ENCODE data around the gene LGALS12.
"Not testable (repeated sequence)": the region's sequence is repeated elsewhere in the genome, so short reads cannot be mapped to it uniquely, and the experiment has no call there.

LGALS12 gene

DNA sequence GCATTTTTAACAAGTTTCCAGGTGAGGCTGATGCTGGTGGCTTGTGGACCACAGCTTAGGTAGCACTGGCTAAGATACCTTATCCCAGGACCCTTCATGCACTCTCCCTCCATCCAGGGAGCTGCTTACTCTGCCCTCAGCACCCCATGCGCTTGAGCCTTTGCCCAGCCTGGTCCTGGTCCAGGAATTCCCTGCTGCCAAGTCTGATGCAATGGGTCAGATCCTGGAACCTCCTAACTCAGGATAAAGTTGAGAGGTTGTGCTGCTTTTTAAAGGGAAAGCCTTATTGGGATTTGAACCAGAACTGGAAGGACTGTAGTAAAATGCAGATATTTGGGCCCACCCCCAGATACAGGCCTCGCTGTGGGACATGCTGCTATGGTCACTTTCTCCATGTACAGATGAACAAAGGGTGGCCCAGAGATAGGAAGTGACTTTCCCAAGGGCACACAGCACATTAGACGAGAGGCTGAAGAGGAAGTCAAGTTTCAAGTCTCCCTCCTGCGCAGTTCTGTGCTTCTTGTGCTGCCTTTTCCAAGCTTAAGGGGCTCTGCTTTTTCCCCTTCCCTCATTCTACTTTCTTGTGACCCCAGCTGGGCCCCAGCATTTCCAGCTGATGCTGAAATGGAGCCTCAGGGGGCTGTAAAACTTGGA, 824 bp upstream of the LGALS12 start:
- DNase-seq (ENCODE audit: low read depth in 2 of 2), result no peak

DNA sequence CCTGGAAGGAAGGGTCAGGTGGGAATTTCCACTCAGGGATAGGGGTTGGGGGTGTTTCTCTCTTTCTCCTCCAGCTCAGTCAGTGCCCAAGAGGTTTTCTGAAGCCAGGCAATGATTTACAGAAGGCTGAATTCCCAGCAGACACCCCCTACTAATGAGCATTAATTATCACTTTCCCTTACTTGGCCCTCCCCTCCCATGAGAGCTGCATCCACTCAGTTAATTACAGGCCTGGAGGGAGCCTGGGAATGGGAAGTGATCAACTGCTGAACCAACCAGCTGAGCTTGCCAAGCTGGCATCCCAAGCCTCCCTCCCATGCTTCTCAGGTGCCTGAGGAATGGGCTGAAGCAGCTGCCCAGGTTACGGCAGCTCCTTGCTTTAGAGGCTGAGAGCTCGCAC, 992 bp downstream of the LGALS12 start:
- no peak for DNase-seq (ENCODE audit: low read depth in 2 of 2)

DNA sequence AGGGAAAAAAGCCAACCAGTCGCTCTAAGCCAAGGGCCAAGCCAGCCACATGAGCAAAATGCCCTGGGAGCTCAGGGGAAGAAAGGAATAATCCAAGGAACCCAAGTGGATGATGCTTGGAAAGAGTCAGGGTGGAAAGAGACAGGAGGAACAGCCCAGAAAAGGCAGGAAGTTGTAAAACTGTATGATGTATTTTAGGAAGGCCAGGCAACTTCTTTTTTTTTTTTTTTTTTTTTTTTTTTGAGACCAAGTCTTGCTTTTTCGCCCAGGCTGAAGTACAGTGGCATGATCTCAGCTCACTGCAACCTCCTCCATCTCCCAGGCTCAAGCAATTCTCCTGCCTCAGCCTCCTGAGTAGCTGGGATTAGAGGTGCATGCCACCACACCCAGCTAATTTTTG, 1.6 kb downstream of the LGALS12 start:
- no peak for DNase-seq (ENCODE audit: low read depth in 2 of 2)

DNA sequence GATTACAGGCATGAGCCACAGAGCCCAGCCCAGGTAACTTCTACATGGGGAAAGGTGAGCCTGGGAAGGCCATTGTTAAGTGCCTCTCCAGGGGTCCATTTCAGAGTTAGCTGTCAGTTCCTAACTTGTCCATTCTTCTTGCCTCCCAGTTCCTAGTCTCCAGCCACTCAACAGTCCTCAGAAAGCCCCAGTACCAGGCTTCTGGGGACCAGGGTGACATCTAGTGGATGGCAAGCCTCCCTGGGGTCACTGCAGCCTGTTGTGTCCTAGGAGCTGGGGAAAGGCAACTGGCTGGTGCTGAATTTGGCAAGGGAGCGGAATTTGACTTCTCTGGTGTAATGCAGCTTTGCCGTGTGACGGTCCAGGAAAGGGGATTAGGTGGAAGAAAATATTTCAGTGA, 2.1 kb downstream of the LGALS12 start:
- DNase-seq (ENCODE audit: low read depth in 2 of 2), result no peak

DNA sequence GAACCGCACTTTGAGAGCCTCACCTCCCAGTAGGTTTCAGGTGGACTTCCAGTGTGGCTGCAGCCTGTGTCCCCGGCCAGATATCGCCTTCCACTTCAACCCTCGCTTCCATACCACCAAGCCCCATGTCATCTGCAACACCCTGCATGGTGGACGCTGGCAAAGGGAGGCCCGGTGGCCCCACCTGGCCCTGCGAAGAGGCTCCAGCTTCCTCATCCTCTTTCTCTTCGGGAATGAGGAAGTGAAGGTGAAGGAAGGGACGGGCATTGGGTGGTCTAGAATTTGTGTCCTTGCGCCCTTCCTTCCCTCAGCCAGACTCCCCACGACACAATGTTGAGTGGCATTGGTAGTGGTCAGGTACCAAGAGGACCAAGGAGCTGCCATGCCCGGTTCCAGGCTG, 2.9 kb downstream of the LGALS12 start:
- no peak for DNase-seq (ENCODE audit: low read depth in 2 of 2)

DNA sequence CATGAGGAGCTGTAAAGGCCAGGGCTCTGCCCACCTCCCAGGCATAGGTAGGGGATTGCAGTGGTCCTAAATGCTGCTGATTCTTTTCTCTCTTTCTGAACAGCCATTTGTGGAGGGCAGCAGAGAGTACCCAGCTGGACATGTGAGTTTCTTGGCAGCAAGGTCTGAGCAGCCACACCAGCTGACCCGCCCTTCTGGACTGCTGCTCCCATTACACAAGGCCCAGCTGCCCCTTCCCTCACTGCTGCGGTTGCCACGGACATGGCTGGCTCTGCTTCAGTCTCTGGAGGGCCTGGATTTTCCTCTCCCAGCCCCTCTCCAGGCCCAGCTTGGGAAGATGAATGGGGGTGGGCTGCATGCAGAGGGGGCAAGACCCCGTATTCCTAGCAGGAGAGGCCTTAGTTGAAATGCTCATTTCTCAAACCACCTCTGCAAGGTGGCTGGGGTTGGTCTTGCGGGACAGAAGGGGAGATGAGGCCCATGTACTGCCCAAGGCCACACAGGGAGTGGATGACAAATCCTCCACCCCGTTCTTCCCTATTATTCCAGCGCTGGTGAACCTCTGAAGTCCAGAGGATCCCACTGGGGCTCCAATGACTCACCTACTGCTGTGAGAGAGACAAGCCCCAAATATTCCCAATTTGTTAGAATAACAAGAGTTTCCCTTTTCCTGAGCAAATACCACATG, 4.6 kb downstream of the LGALS12 start:
- DNase-seq (ENCODE audit: low read depth in 2 of 2), result no peak

DNA sequence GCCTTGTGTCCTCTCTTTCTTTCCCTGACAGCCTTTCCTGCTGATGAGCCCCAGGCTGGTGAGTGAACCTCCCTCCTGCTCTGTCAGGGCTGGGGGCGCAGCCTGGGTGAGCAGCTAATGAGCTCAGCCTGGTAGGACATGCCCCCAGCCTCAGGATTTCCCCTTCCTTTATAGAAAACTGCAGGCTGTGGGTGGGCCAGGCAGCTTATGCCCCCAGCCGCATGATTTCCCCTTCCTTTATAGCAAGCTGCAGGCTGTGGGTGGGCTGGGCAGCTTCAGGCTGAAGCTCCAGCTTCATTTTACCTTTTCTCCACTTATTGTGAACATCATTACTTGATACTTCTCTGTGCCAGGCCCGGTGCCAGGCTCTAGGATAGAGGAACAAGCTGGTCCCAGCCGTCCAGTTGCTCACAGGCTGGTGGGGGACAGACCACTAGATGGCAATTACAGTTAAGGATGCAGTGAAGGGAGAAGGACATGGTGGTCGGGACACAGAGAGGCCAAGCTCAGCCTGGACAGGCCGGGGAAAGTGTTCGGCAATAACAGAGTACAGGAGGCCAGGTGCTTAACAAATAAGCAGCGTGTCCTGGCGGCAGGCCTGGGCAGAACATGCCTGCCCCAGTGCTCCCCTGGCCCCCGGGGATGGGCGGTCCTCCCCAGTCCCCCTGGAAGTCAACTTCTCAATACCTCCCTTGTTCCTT, 5.3 kb downstream of the LGALS12 start:
- DNase-seq (ENCODE audit: low read depth in 2 of 2), result no peak

DNA sequence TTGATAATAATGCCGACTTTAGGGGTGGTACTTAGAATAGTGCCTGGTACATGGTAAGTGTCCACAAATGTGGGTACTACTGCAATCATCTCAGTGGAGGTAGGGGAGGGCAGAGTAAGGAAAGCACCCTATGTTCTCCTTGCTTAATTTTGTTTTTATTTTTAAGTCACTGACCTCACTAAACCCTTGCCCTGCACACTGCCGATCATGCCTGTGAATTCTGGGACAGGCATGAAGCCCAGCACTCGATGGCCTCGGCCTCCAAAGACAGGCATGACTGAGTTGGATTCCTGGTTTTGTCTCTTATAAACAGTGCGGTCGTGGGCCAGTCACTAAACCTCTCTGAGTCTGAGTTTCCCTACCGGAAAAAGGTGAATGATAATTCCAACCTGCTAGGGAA, 6.9 kb downstream of the LGALS12 start:
- no peak for DNase-seq (ENCODE audit: low read depth in 2 of 2)

DNA sequence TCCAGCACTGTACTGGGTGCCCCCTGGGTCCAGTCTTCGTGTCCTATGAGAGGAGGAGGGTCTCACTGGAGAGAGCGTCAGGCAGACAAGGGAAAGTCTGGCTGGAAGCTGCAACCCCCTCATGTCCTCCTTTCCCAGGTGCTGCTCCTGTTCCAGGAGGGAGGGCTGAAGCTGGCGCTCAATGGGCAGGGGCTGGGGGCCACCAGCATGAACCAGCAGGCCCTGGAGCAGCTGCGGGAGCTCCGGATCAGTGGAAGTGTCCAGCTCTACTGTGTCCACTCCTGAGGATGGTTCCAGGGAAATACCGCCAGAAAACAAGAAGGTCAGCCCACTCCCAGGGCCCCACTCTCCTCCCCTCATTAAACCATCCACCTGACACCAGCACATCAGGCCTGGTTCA, 10.2 kb downstream of the LGALS12 start:
- DNase-seq (ENCODE audit: low read depth in 2 of 2), result no peak

DNA sequence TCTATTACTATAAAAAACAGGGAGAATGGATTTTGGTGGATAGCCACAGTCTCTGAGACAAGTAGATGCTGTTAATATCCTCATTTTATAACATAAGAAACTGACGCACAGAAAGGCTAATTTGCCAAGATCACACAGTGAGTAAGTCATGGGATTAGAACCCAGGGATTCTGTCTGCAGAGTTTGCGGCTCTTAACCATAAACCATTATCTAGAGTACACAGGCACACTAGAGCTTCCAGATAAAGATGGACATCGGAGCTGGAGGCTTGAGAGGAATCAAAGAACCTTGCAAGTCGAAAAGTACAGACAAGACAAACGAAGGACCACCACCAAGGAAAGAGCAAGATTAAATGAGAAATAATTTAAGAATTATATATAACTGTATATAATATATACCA, 11.3 kb downstream of the LGALS12 start:
- DNase-seq (ENCODE audit: low read depth in 2 of 2), result no peak

DNA sequence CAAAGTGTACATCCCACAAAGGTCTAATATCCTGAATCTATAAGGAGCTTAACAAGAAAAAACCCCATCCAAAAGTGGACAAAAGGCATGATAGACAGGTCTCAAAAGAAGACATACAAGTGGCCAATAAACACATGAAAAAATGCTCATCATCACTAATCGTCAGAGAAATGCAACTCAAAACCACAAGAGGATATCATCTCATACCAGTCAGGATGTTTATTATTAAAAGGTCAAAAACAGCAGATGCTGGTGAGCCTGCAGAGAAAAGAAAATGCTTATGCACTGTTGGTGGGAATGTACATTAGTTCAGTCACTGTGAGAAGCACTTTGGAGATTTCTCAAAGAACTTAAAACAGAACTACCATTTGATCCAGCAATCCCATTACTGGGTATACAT, 12.7 kb downstream of the LGALS12 start:
- no peak for DNase-seq (ENCODE audit: low read depth in 2 of 2)

DNA sequence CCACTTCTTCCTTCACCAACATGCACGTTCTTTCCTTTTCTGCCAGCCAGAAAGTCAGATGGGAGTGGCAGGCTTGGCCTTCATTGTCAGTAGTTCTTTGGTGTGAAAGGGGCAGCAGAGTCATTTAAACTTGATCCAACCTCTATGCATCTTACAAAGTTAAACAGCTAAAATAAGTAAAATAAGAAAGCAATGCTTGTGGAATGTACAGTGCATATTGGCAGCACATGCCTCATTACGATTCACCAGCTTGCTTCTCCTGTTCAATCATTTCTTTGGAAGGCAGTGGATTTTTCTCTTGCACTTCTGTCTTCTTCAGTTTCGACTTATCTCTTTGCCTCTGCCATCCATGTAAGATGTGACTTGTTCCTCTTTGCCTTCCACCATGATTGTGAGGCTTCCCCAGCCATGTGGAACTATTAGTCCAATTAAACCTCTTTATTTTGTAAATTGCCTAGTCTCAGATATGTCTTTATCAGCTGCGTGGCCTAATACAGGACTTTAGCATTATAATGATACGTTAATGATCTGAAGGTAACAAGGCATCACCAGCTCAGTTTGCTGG, 14.8 kb downstream of the LGALS12 start:
- no peak for DNase-seq (ENCODE audit: low read depth in 2 of 2)

DNA sequence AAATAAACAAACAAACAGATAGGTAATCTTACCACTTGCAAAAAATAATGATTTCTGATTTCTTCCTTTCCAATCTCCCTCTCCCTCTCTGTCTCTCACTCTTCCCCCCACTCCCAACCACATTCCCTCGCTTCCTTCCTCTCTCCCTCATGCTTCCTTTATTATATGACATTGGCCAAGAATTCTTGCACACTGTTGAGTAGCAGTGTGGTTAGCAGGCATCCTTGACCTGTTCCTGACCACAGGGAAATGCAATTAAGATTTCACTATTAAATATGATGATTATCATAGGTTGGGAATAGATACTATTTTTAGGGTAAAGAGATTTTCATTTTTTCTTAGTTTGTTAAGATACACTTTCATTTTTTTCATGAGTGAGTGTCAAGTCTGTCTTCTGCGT, 16.0 kb downstream of the LGALS12 start:
- no peak for DNase-seq (ENCODE audit: low read depth in 2 of 2)

DNA sequence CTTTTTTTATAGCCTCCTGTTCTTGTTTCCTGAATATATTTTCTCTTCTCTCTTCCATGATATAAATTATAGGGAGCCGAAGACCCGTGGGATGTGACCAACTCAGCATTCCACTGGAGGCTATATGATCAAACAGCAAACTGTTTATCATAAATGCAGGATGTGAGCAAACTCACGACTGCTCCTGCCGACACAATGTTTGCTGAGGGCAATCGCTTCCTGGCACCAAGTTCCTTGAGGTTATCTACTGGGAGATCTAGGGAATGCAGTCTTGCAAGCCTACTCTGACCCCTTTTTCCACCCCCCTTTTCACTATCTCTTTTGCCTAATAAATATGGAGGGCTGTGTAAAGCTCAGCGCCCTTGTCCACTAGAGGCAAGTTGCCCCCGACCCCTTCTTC, 17.3 kb downstream of the LGALS12 start:
- no peak for DNase-seq (ENCODE audit: low read depth in 2 of 2)

DNA sequence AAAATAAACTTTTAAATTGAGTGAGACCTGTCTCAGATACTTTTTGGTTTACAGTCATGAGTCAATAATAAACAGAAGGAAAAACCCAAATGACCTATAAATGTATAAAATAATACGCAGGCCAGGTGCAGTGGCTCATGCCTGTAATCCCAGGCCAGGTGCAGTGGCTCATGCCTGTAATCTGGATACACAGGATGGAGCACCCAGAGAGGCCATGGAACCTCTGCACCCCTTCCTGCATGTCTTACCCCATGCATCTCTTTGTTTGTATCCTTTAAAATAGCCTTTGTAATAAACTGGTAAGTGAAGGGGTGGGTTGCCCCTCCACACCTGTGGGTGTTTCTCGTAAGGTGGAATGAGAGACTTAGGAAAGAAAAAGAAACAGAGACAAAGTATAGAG, 21.8 kb downstream of the LGALS12 start:
- no peak for DNase-seq (ENCODE audit: low read depth in 2 of 2)

DNA sequence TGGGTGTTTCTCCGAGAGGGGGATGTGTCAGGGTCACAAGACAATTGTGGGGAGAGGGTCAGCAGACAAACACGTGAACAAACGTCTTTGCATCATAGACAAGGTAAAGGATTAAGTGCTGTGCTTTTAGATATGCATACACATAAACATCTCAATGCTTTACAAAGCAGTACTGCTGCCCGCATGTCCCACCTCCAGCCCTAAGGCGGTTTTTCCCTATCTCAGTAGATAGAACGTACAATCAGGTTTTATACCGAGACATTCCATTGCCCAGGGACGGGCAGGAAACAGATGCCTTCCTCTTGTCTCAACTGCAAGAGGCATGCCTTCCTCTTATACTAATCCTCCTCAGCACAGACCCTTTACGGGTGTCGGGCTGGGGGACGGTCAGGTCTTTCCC, 22.3 kb downstream of the LGALS12 start:
- not testable (repeated sequence) for DNase-seq (ENCODE audit: low read depth in 2 of 2)

DNA sequence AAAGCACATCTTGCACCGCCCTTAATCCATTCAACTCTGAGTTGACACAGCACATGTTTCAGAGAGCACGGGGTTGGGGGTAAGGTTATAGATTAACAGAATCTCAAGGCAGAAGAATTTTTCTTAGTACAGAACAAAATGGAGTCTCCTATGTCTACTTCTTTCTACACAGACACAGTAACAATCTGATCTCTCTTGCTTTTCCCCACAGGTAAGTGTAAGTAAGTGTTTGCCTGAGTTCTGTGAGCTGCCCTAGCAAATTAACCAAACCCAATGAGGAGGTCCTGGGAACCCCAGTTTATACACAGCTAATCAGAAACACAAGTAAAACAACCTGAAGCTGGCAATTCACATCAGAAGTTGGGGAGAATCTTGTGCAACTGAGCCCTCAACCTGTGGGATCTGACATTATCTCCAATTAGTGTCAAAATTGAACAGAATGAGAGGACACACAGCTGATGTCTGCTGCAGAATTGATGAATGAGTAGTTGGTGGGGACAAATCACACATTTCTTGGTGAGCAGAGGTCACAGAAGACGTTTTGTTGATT, 22.9 kb downstream of the LGALS12 start:
- DNase-seq (ENCODE audit: low read depth in 2 of 2), result not testable (repeated sequence)

DNA sequence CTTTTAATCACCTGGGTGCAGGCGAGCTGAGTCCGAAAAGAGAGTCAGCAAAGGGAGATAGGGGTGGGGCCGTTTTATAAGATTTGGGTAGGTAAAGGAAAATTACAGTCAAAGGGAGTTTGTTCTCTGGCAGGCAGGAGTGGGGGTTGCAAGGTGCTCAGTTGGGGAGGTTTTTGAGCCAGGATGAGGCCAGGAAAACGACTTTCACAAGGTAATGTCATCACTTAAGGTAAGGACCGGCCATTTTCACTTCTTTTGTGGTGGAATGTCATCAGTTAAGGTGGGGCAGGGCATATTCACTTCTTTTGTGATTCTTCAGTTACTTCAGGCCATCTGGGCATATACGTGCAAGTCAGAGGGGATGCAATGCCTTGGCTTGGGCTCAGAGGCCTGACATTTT, 23.5 kb downstream of the LGALS12 start:
- DNase-seq (ENCODE audit: low read depth in 2 of 2), result not testable (repeated sequence)

DNA sequence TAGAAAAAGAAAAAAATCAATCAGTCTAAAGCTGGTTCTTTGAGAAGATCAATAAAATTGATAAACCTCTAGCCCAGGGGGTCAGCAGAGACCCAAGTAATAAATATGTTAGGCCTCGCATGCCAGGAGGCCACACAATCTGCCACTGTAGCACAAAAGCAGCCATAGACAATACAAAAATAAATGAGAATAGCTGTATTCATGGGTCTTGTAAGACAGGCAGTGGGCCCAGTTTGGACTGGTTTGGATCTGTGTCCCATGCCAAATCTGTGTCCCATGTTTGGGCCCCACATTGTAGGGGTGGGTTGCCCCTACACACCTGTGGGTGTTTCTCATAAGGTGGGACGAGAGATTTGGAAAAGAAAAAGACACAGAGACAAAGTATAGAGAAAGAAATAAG, 24.1 kb downstream of the LGALS12 start:
- no peak for DNase-seq (ENCODE audit: low read depth in 2 of 2)

DNA sequence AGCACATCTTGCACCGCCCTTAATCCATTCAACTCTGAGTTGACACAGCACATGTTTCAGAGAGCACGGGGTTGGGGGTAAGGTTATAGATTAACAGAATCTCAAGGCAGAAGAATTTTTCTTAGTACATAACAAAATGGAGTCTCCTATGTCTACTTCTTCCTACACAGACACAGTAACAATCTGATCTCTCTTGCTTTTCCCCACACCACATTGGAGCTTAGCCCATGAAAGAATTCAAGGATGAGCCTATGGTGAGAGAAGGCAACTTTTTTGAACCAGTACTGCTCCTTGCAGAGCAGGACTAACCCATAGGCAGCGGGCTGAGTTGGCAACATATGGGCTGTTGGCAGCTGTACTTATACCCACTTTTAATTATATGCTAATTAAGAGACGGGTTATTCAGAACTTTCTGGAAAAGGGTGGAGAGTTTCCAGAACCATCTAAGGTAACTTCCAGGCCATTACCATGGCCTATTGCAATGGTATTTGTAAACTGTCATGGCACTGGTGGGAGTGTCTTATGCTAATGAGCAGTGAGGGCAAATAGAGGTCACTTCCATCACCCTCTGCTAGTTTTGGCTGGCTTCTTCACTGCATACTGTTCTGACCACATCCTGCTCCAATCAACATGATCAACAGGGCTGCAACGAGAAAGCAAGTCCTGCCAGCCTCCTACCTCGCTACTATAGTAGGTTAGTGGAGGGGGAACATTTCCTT, 25.3 kb downstream of the LGALS12 start:
- DNase-seq (ENCODE audit: low read depth in 2 of 2), result peak in 1 of 2 donors; percentile 32

DNA sequence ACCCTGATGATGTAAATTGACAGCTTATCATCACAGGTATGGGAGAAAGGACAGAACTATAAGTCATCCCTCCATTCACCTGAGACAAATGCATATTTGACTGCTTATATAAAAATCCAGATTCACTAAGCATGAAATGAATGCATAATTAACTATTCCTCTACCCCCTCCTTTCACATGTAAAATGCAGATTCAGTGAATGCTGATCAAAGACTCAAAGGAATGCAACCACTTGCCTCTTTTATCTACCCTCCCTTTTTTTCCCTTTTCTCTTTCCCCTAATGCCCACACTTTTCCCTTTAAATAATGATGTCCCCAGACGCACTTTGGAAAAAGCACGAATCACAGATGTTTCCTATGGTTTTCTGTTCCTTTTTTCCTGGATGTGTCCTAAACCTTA, 26.2 kb downstream of the LGALS12 start:
- no peak for DNase-seq (ENCODE audit: low read depth in 2 of 2)

Measured in stimulated activated CD4-positive, alpha-beta T cell treated with anti-CD3 and anti-CD28 coated beads, Interleukin-1b, Interleukin-23, amount 100 ng/mL, for 4 hours (primary cell).